AG09319 (cell line): ENCODE data around the gene ELP1.

Experiments
- DNase-seq: peaks from one replicate; pipeline ENCODE4 v3.0.0-alpha.2; 2010; ENCODE audit warnings: low read depth; ENCODE audit errors: extremely low read depth
- TF ChIP-seq, protein P1 (sequence below): IDR thresholded peaks from 2 replicates; pipeline ENCODE4 v1.5.1; 2011; ENCODE audit warnings: low read depth, mild to moderate bottlenecking, inconsistent platforms, low read length, moderate library complexity

The ELP1 gene

DNA sequence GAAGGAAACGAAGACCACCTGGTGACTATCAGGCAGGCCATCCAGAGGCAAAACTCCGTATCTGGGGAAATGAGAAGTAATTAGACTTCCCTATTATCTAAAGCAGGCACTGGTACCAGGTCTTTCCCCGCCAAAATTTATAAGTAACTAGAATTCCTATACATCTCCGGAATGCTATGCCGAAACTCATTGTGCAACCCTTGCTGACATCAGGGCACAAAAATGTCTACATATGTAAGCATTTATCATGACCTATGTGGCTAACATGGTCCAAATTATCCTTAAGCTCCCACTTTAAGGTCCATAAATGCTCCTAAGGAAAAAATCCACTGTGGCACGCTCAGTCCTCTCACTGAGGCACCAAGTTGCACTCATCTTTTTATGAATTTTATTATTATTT, 95.9 kb downstream of the ELP1 start:
- no peak for DNase-seq
- TF ChIP-seq, protein P1, sequence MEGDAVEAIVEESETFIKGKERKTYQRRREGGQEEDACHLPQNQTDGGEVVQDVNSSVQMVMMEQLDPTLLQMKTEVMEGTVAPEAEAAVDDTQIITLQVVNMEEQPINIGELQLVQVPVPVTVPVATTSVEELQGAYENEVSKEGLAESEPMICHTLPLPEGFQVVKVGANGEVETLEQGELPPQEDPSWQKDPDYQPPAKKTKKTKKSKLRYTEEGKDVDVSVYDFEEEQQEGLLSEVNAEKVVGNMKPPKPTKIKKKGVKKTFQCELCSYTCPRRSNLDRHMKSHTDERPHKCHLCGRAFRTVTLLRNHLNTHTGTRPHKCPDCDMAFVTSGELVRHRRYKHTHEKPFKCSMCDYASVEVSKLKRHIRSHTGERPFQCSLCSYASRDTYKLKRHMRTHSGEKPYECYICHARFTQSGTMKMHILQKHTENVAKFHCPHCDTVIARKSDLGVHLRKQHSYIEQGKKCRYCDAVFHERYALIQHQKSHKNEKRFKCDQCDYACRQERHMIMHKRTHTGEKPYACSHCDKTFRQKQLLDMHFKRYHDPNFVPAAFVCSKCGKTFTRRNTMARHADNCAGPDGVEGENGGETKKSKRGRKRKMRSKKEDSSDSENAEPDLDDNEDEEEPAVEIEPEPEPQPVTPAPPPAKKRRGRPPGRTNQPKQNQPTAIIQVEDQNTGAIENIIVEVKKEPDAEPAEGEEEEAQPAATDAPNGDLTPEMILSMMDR, result no peak

DNA sequence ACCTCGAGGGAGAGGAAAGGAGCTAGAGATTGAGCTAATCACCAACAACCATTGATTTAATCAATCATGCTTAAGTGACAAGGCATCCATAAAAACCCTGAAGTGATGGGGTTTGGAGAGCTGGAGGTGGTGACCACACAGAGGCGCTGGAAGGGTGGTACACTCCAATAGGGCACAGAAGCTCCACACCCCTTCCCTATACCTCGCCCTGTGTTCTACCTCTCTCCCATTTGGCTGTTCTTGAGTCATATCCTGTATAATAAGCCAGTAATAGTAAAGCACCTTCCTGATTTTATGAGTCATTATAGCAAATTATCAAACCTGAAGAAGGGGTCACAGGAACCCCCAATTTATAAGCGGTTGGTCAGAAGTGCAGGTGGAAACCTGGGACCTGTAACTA, 96.4 kb downstream of the ELP1 start:
- TF ChIP-seq, protein P1, result no peak
- no peak for DNase-seq

DNA sequence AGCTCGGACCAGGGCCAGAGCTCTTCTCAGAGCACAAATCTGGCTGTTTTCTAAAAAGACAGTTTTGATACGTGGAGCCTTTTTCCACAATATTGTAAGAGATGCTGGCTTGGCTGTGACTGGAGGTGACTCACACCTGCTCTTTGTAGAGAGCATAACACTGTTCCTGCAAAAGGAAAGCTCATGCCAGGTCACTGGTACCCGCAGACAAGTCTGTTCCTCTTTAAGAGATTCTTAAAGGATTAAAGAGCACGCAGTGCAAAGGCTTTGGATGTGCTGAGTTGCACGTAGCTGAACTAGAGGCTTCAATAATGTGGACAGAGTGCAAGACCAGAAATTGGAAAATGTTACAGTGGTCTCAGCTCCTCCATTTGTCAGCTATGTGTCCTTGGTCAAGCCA, 97.1 kb downstream of the ELP1 start:
- TF ChIP-seq, protein P1, result no peak
- no peak for DNase-seq

DNA sequence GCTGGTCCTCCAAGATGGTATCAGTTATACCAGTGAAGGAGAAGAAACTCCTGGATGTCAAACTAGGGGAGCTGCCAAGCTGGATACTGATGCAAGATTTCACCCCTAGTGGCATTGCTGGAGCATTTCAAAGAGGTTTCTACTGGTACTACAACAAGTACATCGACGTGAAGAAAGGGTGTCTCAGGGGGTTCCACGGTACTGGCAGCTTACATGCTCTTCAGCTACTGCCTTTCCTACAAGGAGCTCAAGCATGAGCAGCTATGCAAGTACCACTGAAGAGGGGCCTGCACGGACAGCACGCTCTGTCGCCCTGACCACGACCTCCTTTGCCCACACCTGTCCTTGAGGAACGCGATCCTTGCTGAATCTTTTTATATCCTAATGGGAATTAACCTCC, 97.6 kb downstream of the ELP1 start:
- TF ChIP-seq, protein P1, result no peak
- no peak for DNase-seq

DNA sequence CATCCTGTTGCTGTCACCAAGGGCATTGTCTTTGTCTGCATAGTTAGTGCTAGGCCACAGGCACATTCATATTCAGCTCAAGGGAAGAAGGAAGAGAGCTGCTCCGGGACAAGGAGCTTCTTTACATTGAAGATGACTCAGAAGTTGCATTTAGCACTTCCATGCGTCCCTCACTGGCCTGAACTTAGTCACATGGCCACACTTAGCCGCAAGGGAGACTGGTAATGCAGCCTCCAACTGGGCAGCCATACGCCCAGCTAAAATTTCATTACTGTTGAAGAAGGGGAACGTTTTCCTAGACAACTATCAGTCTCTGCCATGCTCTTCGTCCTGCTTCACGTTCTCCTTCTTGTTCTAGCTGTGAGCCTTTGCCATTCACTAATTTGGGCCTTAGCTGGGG, 98.1 kb downstream of the ELP1 start:
- TF ChIP-seq, protein P1, result no peak
- DNase-seq, result no peak

DNA sequence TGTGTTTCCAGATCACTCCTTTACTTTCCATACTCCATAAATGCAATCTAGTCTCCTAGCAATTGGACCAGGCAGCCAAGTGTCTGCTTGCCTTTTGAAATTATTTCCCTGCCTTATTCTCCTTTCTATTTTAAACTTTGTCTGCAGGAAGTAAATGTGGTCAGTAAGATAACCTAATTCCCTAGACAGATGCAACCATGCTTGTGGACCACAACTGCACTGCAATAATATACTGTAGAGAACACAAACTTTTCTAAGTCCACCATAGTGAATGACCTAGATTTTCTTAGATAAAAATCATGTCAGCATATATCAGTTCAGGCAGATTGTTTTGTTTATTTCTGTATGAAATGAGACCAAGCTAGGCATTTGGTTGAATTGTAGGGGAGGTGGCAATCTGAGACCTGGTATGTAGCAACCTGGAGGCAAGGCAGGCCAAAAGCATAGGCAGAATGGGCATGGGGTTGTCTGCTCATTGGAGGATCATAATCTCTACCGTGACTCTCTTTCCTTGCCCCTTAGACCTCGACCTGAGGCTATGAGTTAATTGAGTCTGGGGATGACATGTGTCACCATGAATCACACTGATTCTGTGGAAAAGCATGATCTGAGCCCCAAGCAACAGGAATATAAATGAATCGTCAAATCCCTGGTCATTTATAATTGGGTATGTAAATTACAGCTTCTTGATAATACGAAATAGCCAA, 98.8 kb downstream of the ELP1 start:
- DNase-seq, result no peak
- TF ChIP-seq, protein P1, result no peak

DNA sequence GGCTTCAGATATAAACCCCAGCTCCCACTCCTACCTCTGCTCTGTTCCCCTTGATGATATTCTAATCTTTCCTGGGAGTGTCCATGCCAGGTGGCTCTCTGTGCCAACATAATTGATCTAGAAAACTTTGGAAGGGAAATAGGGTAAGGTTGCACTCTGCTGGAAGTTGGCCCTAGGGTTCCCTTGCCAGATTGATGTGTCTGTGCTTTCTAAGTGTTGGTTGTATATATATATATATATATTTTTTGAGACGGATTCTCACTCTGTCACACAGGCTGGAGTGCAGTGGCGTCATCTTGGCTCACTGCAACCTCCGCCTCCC, 101.8 kb downstream of the ELP1 start:
- TF ChIP-seq, protein P1, result no peak

More for the DNA sequence above, 101.8 kb downstream of the ELP1 start:
- DNase-seq, result no peak
